Endothelial cell of umbilical vein (primary cell): Measurements from ENCODE around the gene RO60. TPM values are rescaled to one million over a fixed set of nuclear protein-coding genes. Genes with fewer than 3 reads are reported as not detected.
A peak's percentile ranks its signal among the peaks of the same experiment; 100 is the strongest.

ENCODE experiments used
- BruUV-seq: library from RNA; stranded (reverse); fragments of 400-500 nt; replicated peaks from 2 replicates; lab custom pipeline; 2021; lab: Mats Ljungman, UMichigan
- CTCF ChIA-PET: fragments of 300-600, 350-600 bp; sonication (Branson Sonifier 250); formaldehyde crosslinking; loops from one replicate; lab custom pipeline; 2021; ENCODE audit warnings: antibody characterized with exemption, inconsistent platforms; lab: Charles Lee
- POLR2A ChIA-PET: fragments of 300-600, 350-600 bp; sonication (Branson Sonifier 250); formaldehyde crosslinking; loops from one replicate; lab custom pipeline; 2021; ENCODE audit warnings: antibody characterized with exemption, inconsistent platforms; lab: Charles Lee
- DNase-seq: peaks from one replicate; pipeline ENCODE4 v3.0.0-alpha.2; 2011; ENCODE audit warnings: low read depth, low spot score
- FAIRE-seq: peaks from 2 replicates; lab custom pipeline; 2011; peaks lifted over from hg19 to GRCh38; lab: Jason Lieb, UNC
- H2AFZ ChIP-seq: 2 replicates; pipeline ENCODE4 v1.6.0; 2012; ENCODE audit warnings: low read depth, low read length, control low read depth, inconsistent platforms
- H3K27ac ChIP-seq: 2 replicates; pipeline ENCODE4 v1.5.1; 2011; ENCODE audit warnings: low read depth, mild to moderate bottlenecking, control low read depth, low read length, moderate library complexity; ENCODE audit not compliant: insufficient read depth
- H3K27me3 ChIP-seq, 2 experiments: 2 replicates each; pipeline versions ENCODE4 v1.6.0 to v1.6.1; 2011; ENCODE audit warnings: low read length in 2 of 2, mixed read lengths in 1 of 2; ENCODE audit not compliant: control insufficient read depth in 2 of 2, insufficient read depth in 2 of 2
- H3K36me3 ChIP-seq, 2 experiments: 2 replicates in 1 of 2; 3 replicates in 1 of 2; pipeline ENCODE4 v1.5.1; 2011; ENCODE audit warnings: low read length in 2 of 2, mild to moderate bottlenecking in 1 of 2, moderate library complexity in 1 of 2; ENCODE audit not compliant: control insufficient read depth in 2 of 2, insufficient read depth in 2 of 2; ENCODE audit errors: extremely low read depth in 1 of 2
- H3K4me1 ChIP-seq: 3 replicates; pipeline ENCODE4 v1.5.1; 2011; ENCODE audit warnings: mild to moderate bottlenecking, low read length; ENCODE audit not compliant: control insufficient read depth, insufficient read depth; ENCODE audit errors: extremely low read depth
- H3K4me2 ChIP-seq: 2 replicates; pipeline ENCODE4 v1.6.1; 2011; ENCODE audit warnings: low read length, control low read depth, mixed read lengths; ENCODE audit not compliant: insufficient read depth
- H3K4me3 ChIP-seq, 3 experiments: fragments of 200-600 bp in 1 of 3; sonication (generic), shearing (Covaris generic) in 1 of 3; replicated peaks in 1 of 3; 2 replicates each; pipeline ENCODE4 v1.5.1; 2011 to 2016; ENCODE audit warnings: control low read depth in 3 of 3, low read length in 3 of 3, mild to moderate bottlenecking in 2 of 3, inconsistent platforms in 1 of 3, low read depth in 1 of 3, moderate library complexity in 1 of 3; ENCODE audit not compliant: insufficient read depth in 1 of 3
- H3K79me2 ChIP-seq: 2 replicates; pipeline ENCODE4 v1.6.0; 2012; ENCODE audit warnings: low read length, inconsistent platforms; ENCODE audit not compliant: control insufficient read depth, insufficient read depth
- H3K9ac ChIP-seq: replicated peaks from 2 replicates; pipeline ENCODE3; 2011; ENCODE audit warnings: low read length, control low read depth; ENCODE audit not compliant: insufficient read depth; ENCODE audit errors: extremely low read depth
- H3K9me1 ChIP-seq: replicated peaks from 3 replicates; pipeline ENCODE4 v1.6.0; 2011; ENCODE audit warnings: mild to moderate bottlenecking, low read length; ENCODE audit not compliant: control insufficient read depth, insufficient read depth; ENCODE audit errors: extremely low read depth
- H3K9me3 ChIP-seq: replicated peaks from 2 replicates; pipeline ENCODE4 v1.5.1; 2012; ENCODE audit warnings: low read length, inconsistent platforms; ENCODE audit not compliant: control insufficient read depth, insufficient read depth
- H4K20me1 ChIP-seq: replicated peaks from 2 replicates; pipeline ENCODE3; 2011; ENCODE audit warnings: mild to moderate bottlenecking, low read length; ENCODE audit not compliant: control insufficient read depth, insufficient read depth; ENCODE audit errors: extremely low read depth
- CTCF ChIP-seq, 2 donors: IDR thresholded peaks; 1 replicate in 1 of 2; 2 replicates in 1 of 2; pipeline ENCODE4 v1.5.1; 2011; ENCODE audit warnings: low read length in 2 of 2, mild to moderate bottlenecking in 2 of 2, moderate library complexity in 2 of 2, control low read depth in 1 of 2, inconsistent platforms in 1 of 2, low read depth in 1 of 2; ENCODE audit not compliant: insufficient read depth in 1 of 2; ENCODE audit errors: extremely low read depth in 1 of 2
- EZH2 ChIP-seq: IDR thresholded peaks from 2 replicates; pipeline ENCODE4 v1.6.1; 2012; ENCODE audit warnings: borderline replicate concordance, low read depth, mild to moderate bottlenecking, moderate library complexity, low read length, inconsistent platforms; ENCODE audit not compliant: severe bottlenecking
- FOS ChIP-seq: IDR thresholded peaks from 2 replicates; pipeline ENCODE4 v1.6.1; 2011; ENCODE audit warnings: mild to moderate bottlenecking, low read length, moderate library complexity, borderline replicate concordance; ENCODE audit not compliant: insufficient read depth
- GATA2 ChIP-seq: IDR thresholded peaks from 2 replicates; pipeline ENCODE4 v1.7.0; 2011; ENCODE audit warnings: low read depth, mild to moderate bottlenecking, moderate library complexity, mixed read lengths, low read length; ENCODE audit not compliant: insufficient read length, insufficient read depth
- JUN ChIP-seq: IDR thresholded peaks from 2 replicates; pipeline ENCODE4 v1.6.1; 2011; ENCODE audit warnings: borderline replicate concordance, low read depth; ENCODE audit not compliant: insufficient read length, insufficient read depth
- MAX ChIP-seq: IDR thresholded peaks from 2 replicates; pipeline ENCODE4 v1.6.1; 2011; ENCODE audit not compliant: insufficient read depth, insufficient read length
- MYC ChIP-seq: IDR thresholded peaks from one replicate; pipeline ENCODE4 v1.6.1; 2011; ENCODE audit warnings: mild to moderate bottlenecking, low read depth, low read length
- POLR2A ChIP-seq: IDR thresholded peaks from 2 replicates; pipeline ENCODE4 v1.6.1; 2012; ENCODE audit warnings: low read depth, mild to moderate bottlenecking, control low read depth, low read length
- POLR2AphosphoS5 ChIP-seq: IDR thresholded peaks from 2 replicates; pipeline ENCODE4 v1.6.1; 2012; ENCODE audit warnings: low read depth, mild to moderate bottlenecking, control low read depth, low read length, moderate library complexity; ENCODE audit not compliant: insufficient read depth
- dilution Hi-C: fragments of 300-500 bp; cut with MboI; formaldehyde crosslinking; loops from one replicate; pipeline ENCODE4 v1.15.0; 2019; ENCODE audit warnings: low sequenced_read_pairs; ENCODE audit not compliant: extremely low pct_ligation_motif_present
- intact Hi-C: fragments of 100-400 bp; cut with micrococcal nuclease; formaldehyde crosslinking; loops from one replicate; pipeline ENCODE4 v1.10.0; 2022
- polyA plus RNA-seq, 4 experiments: library from polyadenylated mRNA; depleted of rRNA in 3 of 4; stranded (reverse) in 3 of 4; unstranded in 1 of 4; fragments of >200 nt; gene quantifications; 2 replicates each; pipeline versions ENCODE4 v1.2.1 to v1.2.3, GENCODE V29; 2011 to 2012; ENCODE audit warnings: missing spikeins in 1 of 4
- total RNA-seq: library from RNA; stranded (reverse); gene quantifications from 2 replicates; pipeline ENCODE4 v1.2.3, GENCODE V29; 2021

RO60 gene
- total and polyA plus RNA-seq, 2 donors (not counting 3 experiments of a cell fraction or from before 2014, with no cell fraction given): 11.1 to 60.3 TPM

DNA sequence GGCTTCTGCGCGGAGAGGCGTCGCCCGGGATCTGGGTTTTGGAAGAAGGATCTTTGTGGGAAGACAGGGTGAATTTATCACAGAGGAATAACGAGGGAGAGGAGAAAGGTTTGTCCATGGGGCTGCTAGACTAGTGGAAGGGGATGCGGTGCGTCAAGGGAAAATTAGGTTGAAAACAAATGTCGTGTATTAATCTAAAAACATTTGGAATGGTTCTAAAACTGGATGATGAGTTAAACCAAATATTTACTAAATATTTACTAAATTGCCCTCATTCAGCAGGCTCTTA lies 647 bp downstream of the RO60 start:
- no peak for TF ChIP-seq FOS
- TF ChIP-seq EZH2: no peak
- no peak for TF ChIP-seq CTCF (IDR thresholded peaks at IDR 0.05; ENCODE audit: extremely low read depth in 1 of 2, insufficient read depth in 1 of 2, low read depth in 1 of 2, low read length in 2 of 2)
- no peak for TF ChIP-seq MYC
- TF ChIP-seq GATA2: no peak
- TF ChIP-seq JUN: no peak
- no peak for TF ChIP-seq POLR2AphosphoS5
- no peak for TF ChIP-seq MAX
- no peak for TF ChIP-seq POLR2A
- Histone ChIP-seq H3K4me2 (peak overlapping the region; percentile 99), H3K4me1 (peaks cover 29% of the 10 kb centered on the region), H3K36me3 (no peaks in the 10 kb centered on the region), H3K9me3 (no peaks in the 10 kb centered on the region), H3K9ac (peak overlapping the region; percentile 91), H3K27me3 (no peaks in the 10 kb centered on the region), H2AFZ (peak overlapping the region; percentile 13), H3K79me2 (peaks cover 87% of the 10 kb centered on the region), H3K27ac (peak overlapping the region; percentile 65), H3K4me3 (peak overlapping the region; percentile 27 to 86 (median 78)), H3K9me1 (no peaks in the 10 kb centered on the region), H4K20me1 (peaks cover 2% of the 10 kb centered on the region)
- dilution Hi-C loops: no loop called here
- FAIRE-seq: no peak
- ChIA-PET POLR2A (no interaction called here), CTCF (interaction anchor here (0.7 kb wide), 1 partner anchor 10 kb away, joined by 4 read pairs; no protein-coding TSS in a partner anchor)
- intact Hi-C loops: no loop called here
- no peak for DNase-seq
- BruUV-seq: no TSS peak
